Skeletal muscle satellite cell (primary cell): Measurements from ENCODE around the gene NCR1.
"Not testable (repeated sequence)": the region's sequence is repeated elsewhere in the genome, so short reads cannot be mapped to it uniquely, and the experiment has no call there.

ENCODE experiments used
- H3K27me3 ChIP-seq: 2 replicates; pipeline ENCODE4 v1.7.0; 2013; ENCODE audit warnings: low read length; ENCODE audit not compliant: control insufficient read depth, insufficient read depth
- H3K36me3 ChIP-seq: 2 replicates; pipeline ENCODE4 v1.7.0; 2013; ENCODE audit warnings: mild to moderate bottlenecking, control low read depth, low read length; ENCODE audit not compliant: insufficient read depth
- H3K4me1 ChIP-seq: 2 replicates; pipeline ENCODE4 v1.7.0; 2013; ENCODE audit warnings: low read length; ENCODE audit not compliant: control insufficient read depth, insufficient read depth
- H3K4me2 ChIP-seq: 2 replicates; pipeline ENCODE4 v1.7.0; 2013; ENCODE audit warnings: mild to moderate bottlenecking, low read length
- H3K4me3 ChIP-seq: 2 replicates; pipeline ENCODE4 v1.7.0; 2013; ENCODE audit warnings: low read length
- H3K9ac ChIP-seq: 2 replicates; pipeline ENCODE4 v1.7.0; 2013; ENCODE audit warnings: mild to moderate bottlenecking, low read depth, low read length, moderate library complexity
- H3K9me3 ChIP-seq: replicated peaks from 2 replicates; pipeline ENCODE4 v1.7.0; 2013; ENCODE audit warnings: mild to moderate bottlenecking, control low read depth, low read length

NCR1 gene

GRCh38 chr19:54916822-54917221 is 10.9 kb downstream of the NCR1 start:
- peaks cover 7% of the 10 kb centered on the region for H3K9me3 ChIP-seq
- H3K27me3 ChIP-seq = no peaks in the 10 kb centered on the region
- H3K4me3 ChIP-seq = no peak overlapping the region
- H3K9ac ChIP-seq = no peak overlapping the region
- no peaks in the 10 kb centered on the region for H3K4me1 ChIP-seq
- H3K36me3 ChIP-seq = no peaks in the 10 kb centered on the region
- H3K4me2 ChIP-seq = no peak overlapping the region

- H3K4me1 ChIP-seq = no peaks in the 10 kb centered on the region
- no peak overlapping the region for H3K9ac ChIP-seq
- peaks cover 12% of the 10 kb centered on the region for H3K9me3 ChIP-seq
Observed at GRCh38 chr19:54918499-54918898, 12.6 kb downstream of the NCR1 start.

GRCh38 chr19:54919646-54920563 is 14.0 kb downstream of the NCR1 start:
- H3K9me3 ChIP-seq = peaks cover 13% of the 10 kb centered on the region
- not testable (repeated sequence) for H3K36me3 ChIP-seq, H3K27me3 ChIP-seq, H3K4me2 ChIP-seq, H3K9ac ChIP-seq, H3K4me3 ChIP-seq, H3K4me1 ChIP-seq

More at GRCh38 chr19:54918499-54918898, 12.6 kb downstream of the NCR1 start:
- no peak overlapping the region for H3K4me2 ChIP-seq
- H3K4me3 ChIP-seq = no peak overlapping the region
- no peaks in the 10 kb centered on the region for H3K27me3 ChIP-seq
- no peaks in the 10 kb centered on the region for H3K36me3 ChIP-seq

GRCh38 chr19:54921082-54921481 is 15.1 kb downstream of the NCR1 start:
- no peak overlapping the region for H3K4me2 ChIP-seq
- H3K27me3 ChIP-seq = no peaks in the 10 kb centered on the region
- no peaks in the 10 kb centered on the region for H3K36me3 ChIP-seq
- H3K4me1 ChIP-seq = no peaks in the 10 kb centered on the region
- no peak overlapping the region for H3K9ac ChIP-seq
- H3K4me3 ChIP-seq = no peak overlapping the region
- peaks cover 9% of the 10 kb centered on the region for H3K9me3 ChIP-seq

- Histone ChIP-seq H3K4me3 (no peak overlapping the region), H3K9me3 (peaks cover 11% of the 10 kb centered on the region), H3K4me1 (no peaks in the 10 kb centered on the region), H3K36me3 (no peaks in the 10 kb centered on the region), H3K27me3 (no peaks in the 10 kb centered on the region), H3K9ac (no peak overlapping the region), H3K4me2 (no peak overlapping the region)
Observed at GRCh38 chr19:54923276-54923675, 17.3 kb downstream of the NCR1 start.

GRCh38 chr19:54928299-54928698 is 22.4 kb downstream of the NCR1 start:
- no peak overlapping the region for H3K4me3 ChIP-seq
- H3K36me3 ChIP-seq = no peaks in the 10 kb centered on the region
- peaks cover 11% of the 10 kb centered on the region for H3K9me3 ChIP-seq
- no peak overlapping the region for H3K9ac ChIP-seq
- no peaks in the 10 kb centered on the region for H3K27me3 ChIP-seq
- no peaks in the 10 kb centered on the region for H3K4me1 ChIP-seq
- H3K4me2 ChIP-seq = no peak overlapping the region

GRCh38 chr19:54937926-54938325 is 32.0 kb downstream of the NCR1 start:
- Histone ChIP-seq H3K36me3 (no peaks in the 10 kb centered on the region), H3K4me2 (no peak overlapping the region), H3K9me3 (peaks cover 11% of the 10 kb centered on the region), H3K4me1 (no peaks in the 10 kb centered on the region), H3K9ac (no peak overlapping the region), H3K27me3 (no peaks in the 10 kb centered on the region), H3K4me3 (no peak overlapping the region)

GRCh38 chr19:54938906-54939305 is 33.0 kb downstream of the NCR1 start:
- peaks cover 9% of the 10 kb centered on the region for H3K9me3 ChIP-seq
- H3K4me2 ChIP-seq = no peak overlapping the region
- no peaks in the 10 kb centered on the region for H3K36me3 ChIP-seq
- no peak overlapping the region for H3K9ac ChIP-seq
- no peaks in the 10 kb centered on the region for H3K4me1 ChIP-seq
- H3K27me3 ChIP-seq = no peaks in the 10 kb centered on the region
- no peak overlapping the region for H3K4me3 ChIP-seq

GRCh38 chr19:54939538-54939937 is 33.6 kb downstream of the NCR1 start:
- H3K36me3 ChIP-seq, H3K4me1 ChIP-seq, H3K4me2 ChIP-seq, H3K4me3 ChIP-seq, H3K27me3 ChIP-seq, H3K9ac ChIP-seq, H3K9me3 ChIP-seq: not testable (repeated sequence)

- H3K4me2 ChIP-seq, H3K4me1 ChIP-seq, H3K4me3 ChIP-seq, H3K9ac ChIP-seq, H3K27me3 ChIP-seq, H3K9me3 ChIP-seq, H3K36me3 ChIP-seq: not testable (repeated sequence)
Observed at GRCh38 chr19:54943772-54944361, 37.9 kb downstream of the NCR1 start.

GRCh38 chr19:54947381-54947780 is 41.4 kb downstream of the NCR1 start, which contains the start of gene NLRP7:
Gene NLRP7 (minus strand): TSS chr19:54947530.
- H3K27me3 ChIP-seq = no peaks in the 10 kb centered on the region
- no peaks in the 10 kb centered on the region for H3K9me3 ChIP-seq
- H3K4me2 ChIP-seq = no peak within 1 kb of the TSS
- no peaks in the 10 kb centered on the region for H3K4me1 ChIP-seq
- no peak within 1 kb of the TSS for H3K4me3 ChIP-seq
- no peak within 1 kb of the TSS for H3K9ac ChIP-seq
- H3K36me3 ChIP-seq = no peaks in the 10 kb centered on the region

GRCh38 chr19:54949412-54949811 is 43.5 kb downstream of the NCR1 start:
- Histone ChIP-seq H3K4me3 (no peak overlapping the region), H3K36me3 (no peaks in the 10 kb centered on the region), H3K4me2 (no peak overlapping the region), H3K27me3 (no peaks in the 10 kb centered on the region), H3K9ac (no peak overlapping the region), H3K4me1 (no peaks in the 10 kb centered on the region), H3K9me3 (peaks cover 3% of the 10 kb centered on the region)
